SH-SY5Y (cell line): ENCODE data around the gene PTPRK.

Experiments used
- GATA2 ChIP-seq: IDR thresholded peaks from 2 replicates; pipeline ENCODE4 v1.6.1; 2011; ENCODE audit warnings: mild to moderate bottlenecking, low read depth, low read length
- GATA3 ChIP-seq: IDR thresholded peaks from 2 replicates; pipeline ENCODE4 v1.6.1; 2011; ENCODE audit warnings: low read depth, mild to moderate bottlenecking, low read length, moderate library complexity

PTPRK gene

GRCh38 chr6:128491100-128491581 lies 29.3 kb downstream of the PTPRK start:
- TF ChIP-seq GATA3 (no peak), GATA2 (no peak)

GRCh38 chr6:128487746-128488145 lies 32.7 kb downstream of the PTPRK start:
- TF ChIP-seq GATA2, result no peak
- no peak for TF ChIP-seq GATA3

- no peak for TF ChIP-seq GATA3
- TF ChIP-seq GATA2, result no peak
These were observed 33.3 kb downstream of the PTPRK start for GRCh38 chr6:128487055-128487454.

DNA sequence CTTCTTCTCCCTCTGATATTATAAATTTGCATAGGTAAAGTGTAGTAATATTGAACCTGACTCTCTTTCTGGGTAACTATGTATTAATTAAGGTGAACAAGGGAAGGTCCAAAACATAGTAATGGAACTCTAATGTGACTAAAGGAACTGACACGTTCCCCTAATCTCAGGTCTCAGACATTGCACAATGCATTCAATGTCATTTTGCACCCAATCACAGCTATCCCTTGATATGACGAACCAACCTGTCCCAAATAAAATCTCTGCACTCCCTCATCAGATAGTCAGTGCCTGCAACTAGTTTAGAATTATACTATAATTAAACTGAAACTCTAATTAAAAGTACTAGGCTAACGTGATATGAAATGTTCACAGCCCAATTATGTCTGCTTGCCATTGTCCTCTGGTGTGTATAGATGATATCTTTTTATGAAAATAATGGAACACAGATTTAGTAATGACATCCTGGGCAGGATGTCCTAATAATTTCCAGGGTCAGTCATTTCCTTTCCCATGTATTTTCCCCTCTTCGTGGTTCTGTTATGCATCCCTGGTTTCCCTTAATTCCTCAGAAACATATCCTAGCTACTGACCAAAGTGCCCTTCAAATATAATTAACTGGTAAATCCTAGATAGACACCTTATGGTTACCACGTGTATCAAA lies 36.8 kb downstream of the PTPRK start:
- no peak for TF ChIP-seq GATA3
- TF ChIP-seq GATA2, result no peak

DNA sequence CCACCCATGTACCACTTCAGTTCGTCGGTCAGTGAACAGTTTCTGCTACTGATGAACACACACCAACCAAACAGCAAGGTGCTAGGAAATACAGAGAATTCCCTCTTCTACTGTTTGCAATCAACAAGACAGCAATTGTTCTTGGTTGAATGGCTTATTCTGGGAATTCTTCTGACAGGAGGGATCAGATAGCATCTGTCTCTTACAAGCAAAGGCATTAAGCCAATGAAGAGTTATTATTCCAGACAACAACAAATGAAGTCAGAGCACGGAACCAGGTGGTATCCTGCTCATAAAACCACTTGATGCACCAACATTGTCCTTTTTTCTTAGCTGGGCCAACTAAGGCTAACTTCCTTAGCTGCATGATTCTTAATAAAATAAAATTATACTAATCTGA lies 37.8 kb downstream of the PTPRK start:
- TF ChIP-seq GATA3, result no peak
- TF ChIP-seq GATA2, result no peak

GRCh38 chr6:128479991-128480390 lies 40.4 kb downstream of the PTPRK start:
- no peak for TF ChIP-seq GATA2

DNA sequence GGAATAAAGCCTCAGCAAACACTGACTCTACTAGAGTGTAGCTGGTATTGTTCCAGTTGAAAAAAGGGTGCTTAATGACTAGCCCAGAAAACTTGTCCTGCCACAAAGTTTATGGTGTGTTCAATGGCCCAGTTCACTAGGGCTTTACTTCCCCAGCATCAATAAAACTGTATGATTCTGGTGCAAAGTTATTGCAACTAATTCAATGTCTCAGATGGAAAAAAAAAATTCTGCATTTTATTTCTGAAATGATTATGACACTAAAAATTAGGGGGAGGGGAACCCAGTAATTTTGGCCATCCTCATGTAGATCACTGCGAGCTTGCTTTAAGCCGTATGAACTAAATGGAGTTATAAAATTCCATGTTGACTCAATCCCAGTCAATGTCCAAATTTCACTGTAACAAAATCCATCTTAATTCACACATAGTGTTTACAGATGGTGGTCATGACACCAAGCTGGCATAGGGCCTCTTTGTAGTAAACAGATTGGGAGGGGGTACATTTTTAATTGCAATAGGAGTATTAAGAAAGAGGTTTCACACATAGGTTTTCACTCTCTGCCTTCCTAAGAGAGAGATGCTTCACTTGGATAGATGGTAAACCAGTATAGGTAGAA lies 41.2 kb downstream of the PTPRK start:
- TF ChIP-seq GATA3 (no peak), GATA2 (no peak)

DNA sequence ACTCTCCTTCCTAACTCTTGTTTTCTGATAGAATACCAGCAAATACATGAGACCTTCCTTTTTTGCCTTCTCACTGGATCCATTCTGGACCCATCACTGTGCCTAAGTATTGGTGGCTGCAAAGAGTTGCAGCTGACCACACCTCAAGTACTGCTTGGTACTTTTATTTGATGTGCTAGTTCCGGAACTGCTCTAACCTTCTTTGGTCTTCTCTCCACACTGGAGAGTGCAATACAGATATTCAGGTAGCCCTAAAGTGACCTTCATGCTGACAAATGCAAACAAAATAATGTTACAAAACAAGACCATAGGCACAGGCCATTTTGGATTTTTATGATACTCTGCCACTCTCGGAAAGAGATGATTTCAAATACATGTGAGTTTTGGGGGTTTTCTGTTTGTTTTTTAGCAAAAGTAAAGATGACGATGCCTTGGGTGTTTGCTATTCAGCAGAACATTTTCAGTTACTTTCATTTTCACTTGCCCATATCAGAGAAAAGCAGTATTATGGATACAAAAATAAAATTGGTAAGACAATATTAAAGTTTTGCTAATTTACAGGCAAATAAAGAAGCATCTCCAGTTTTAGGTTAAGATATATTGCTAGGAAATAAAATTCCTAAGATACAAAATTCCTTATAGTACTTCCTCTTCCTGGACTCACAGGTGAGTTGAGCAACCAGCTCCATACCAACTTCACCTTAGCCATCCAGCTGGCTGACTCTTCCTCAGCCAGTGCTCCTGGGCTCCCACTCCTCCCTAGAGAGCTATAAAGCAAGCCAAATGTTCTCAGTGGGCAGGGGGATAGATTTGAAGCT lies 42.0 kb downstream of the PTPRK start:
- TF ChIP-seq GATA2, result no peak
- no peak for TF ChIP-seq GATA3

- TF ChIP-seq GATA3, result no peak
- no peak for TF ChIP-seq GATA2
These were observed 45.5 kb downstream of the PTPRK start for GRCh38 chr6:128474933-128475332.

DNA sequence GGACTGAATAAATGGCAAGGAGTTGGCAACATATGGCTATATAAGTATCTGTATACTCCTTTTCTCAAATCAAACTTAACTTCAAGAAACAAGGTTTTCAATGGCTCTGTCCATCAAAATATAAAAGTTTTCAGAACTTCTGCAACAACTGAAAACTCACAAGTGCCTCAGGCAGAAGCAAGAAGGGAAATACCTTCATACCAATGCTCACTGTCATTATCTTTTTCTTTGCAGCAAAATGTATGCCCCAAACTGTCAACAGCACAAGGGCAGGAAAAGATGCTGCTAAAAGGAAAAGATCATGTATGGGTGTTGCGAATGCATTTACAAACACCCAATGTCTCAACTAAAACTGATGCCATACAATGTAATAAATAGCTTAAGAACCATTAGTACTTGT lies 45.9 kb downstream of the PTPRK start:
- TF ChIP-seq GATA2 (no peak), GATA3 (no peak)

DNA sequence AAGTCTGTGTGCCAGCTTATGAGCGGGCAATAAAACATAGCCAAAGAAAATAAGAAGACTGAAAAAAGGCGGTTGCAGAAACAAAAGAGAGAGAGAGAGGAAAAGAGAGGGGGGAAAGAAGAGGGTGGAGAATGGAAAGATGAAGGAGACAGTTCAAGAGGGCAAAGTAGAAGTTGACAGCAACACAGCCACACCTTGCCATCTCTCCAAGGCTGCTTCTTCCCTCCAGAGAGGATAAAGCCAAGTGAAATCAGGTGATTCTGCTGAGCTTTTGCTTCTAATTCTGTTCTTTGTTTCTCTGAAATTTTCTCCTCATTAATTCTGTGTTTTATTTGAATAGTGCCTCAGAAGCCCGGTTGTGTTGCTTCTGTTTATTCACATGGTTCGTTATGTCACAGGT lies 48.5 kb downstream of the PTPRK start:
- no peak for TF ChIP-seq GATA3
- TF ChIP-seq GATA2, result no peak

- TF ChIP-seq GATA3 (no peak), GATA2 (no peak)
These were observed 54.7 kb downstream of the PTPRK start for GRCh38 chr6:128465368-128466343.

GRCh38 chr6:128464790-128465189 lies 55.6 kb downstream of the PTPRK start:
- TF ChIP-seq GATA2, result no peak
- TF ChIP-seq GATA3, result no peak

DNA sequence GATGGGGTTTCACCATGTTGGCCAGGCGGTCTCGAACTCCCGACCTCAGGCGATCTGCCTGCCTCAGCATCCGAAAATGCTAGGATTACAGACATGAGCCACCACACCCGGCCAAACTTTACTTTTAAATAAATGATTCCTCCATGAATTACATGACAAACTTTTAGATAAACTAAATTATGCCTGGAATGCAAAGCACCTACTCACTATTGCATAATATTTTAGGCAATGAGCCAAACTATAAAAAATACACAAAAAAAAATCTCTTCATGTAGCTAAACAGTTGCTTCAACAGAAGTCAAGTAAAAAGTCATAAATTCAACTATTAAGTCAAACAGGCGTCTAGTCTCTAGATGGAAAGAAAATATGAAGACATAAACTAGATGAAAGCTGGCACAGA lies 56.5 kb downstream of the PTPRK start:
- TF ChIP-seq GATA2 (no peak), GATA3 (no peak)

DNA sequence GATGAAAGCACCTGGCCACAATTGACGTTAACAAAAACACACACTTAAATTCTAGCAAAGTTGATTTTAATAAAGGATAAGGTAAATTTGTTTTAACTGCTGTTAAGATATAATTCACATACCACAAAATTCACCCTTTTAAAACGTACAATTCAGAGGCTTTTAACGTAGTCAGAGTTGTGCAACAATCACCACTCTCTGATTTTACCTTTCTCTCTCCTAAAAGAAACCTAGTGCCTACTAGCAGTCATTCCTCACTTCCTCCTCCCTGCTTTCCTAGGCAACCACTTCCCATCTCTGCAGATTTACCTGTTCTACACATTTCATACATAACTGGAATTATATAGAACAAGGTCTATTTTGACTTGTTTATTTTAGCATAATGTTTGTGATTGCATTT lies 58.9 kb downstream of the PTPRK start:
- no peak for TF ChIP-seq GATA2
- no peak for TF ChIP-seq GATA3
